Dedifferentiated amniotic fluid mesenchymal stem cell (primary cell): ENCODE data around the gene PTMA.
"Not testable (repeated sequence)": the region's sequence is repeated elsewhere in the genome, so short reads cannot be mapped to it uniquely, and the experiment has no call there.

Experiments
- DNase-seq: peaks from one replicate; pipeline ENCODE4 v3.0.0-alpha.2; 2016; ENCODE audit errors: extremely low spot score

The PTMA gene

GRCh38 chr2:231707927-231708772 is at the start of gene PTMA:
PTMA (plus strand) TSS chr2:231708525; CDS start chr2:231708707, 182 bp downstream.
- DNase-seq = peak; percentile 98

GRCh38 chr2:231660073-231660472 is 48.3 kb upstream of the PTMA start:
- not testable (repeated sequence) for DNase-seq

DNA sequence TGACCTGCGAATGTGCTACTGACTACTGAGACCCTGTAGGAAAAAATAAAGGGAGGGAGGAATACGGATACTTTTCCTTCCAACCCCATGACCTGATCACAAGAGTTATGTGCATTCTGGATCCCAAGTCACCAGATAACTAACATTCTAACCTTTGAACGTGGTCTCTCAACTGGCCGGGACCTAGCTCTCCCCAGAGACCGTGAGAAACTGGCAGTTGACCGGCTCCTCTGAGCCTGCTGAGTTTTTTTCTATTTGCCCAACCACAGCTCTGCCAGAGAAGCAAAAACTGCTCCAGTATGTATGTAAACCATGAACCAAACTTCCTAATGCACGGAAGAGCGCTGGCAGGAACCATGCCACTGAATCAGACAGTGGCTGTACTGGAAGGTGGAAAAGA is 47.5 kb upstream of the PTMA start:
- DNase-seq = no peak

GRCh38 chr2:231661422-231662027 is 46.8 kb upstream of the PTMA start:
- DNase-seq = no peak

- DNase-seq = peak; percentile 93
Measured at GRCh38 chr2:231662028-231662810, 46.1 kb upstream of the PTMA start.

DNA sequence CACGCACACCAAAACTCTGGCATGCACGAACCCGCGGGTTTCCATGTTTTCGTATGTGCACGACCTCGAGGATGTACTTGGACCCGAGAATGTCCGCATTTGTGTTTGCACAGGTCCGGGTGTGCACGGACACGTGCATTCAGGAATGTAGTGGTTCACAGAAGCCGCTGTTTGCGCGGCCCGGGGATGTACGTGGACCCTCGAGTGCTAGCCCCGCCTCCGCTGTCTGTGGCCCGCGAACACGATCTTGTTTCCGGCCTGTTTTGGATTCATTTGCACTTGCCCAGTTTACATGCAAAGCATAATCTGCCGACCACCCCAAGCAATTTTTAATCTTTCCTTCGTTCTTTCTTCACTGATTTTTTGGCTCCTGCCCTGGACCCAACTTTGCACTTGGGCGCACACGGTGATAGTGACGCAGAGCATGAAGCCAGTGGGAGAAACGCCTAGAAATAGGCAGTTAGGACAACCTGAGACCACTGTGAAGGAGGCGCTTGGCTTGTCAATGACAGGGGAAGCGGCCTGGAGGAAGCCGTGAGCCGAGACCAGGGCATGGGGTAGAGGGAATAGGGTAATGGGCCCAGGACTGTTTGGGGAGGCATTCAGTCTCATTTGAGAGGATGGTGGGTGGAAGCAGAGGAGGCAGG is 45.4 kb upstream of the PTMA start:
- DNase-seq = no peak

DNA sequence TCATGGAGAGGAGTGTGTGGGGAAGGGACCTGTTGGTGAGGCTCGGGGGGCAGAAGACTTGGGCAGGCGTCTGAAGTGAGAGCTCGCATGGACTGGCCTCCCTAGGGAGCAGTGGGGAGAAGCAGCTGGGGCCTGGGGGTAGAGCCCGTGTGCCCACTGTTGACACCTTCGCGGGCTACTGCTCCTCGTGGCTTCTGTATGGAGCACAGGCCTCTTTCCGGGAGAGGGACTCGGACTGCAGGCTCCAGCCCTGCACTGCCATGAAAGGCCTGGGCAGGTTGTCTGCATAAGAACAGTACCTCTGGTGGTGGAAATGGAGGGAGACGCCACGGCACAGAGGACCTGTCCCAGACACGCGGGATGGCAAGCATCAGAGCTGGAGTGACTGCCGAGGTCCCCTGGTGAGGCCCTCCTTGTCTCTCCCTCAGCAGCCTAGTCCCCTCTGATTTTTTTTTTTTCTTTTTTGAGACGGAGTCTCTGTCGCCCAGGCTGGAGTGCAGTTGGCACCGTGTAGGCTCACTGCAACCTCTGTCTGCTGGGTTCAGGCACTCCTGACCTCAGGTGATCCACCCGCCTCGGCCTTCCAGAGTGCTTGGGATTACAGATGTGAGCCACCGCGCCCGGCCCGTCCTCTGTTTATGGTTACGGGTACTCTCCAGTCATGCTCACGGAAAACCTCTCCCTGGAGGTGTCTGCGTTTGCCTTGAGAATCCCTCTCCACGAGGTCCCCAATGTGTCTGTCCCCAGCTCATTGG is 44.7 kb upstream of the PTMA start:
- no peak for DNase-seq

GRCh38 chr2:231664727-231665126 is 43.6 kb upstream of the PTMA start:
- DNase-seq = no peak

DNA sequence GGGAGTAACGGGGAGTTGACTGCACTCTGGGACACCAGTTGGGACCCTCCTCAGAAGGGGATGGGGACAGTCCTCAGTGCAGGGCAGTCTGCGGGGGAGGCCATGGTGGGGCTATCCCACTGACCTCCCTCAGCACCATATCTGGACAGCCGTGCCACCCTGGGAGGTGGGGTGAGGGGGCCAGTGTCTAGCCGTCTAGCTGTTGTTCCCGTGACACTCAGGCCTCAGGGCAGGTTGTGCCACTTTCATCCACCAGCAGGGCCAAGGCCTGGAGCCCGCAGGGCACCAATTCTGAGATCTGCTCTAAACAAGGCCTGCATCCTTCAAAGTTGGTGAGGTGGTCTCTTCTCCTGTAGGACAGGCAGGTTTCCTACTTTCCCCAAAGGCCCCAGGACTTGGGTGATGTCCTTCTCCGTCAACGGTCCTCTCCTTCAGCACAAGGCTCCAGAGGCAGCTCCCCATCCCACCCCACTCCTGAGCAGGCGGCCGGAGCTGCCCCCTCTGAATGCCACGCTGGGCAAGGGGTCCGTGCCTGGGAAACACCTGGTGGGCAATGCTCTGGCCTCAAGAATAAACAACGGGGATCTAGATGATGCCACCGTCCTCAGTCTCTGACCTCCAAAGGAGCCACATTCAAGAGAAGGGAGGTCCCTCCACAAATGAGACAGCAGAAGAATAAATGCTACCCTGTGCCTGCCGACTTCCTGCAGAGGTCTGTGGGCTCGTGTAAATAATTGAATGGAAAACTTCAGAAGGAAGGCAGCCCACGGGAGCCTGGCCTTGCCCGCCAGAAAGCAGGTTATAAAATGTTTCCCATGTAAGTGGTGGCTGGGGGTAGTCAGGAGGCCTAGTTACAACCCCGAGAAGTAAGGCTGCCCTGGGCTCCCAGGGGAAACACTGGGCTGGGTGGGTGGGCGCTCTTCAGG is 42.8 kb upstream of the PTMA start:
- no peak for DNase-seq

DNA sequence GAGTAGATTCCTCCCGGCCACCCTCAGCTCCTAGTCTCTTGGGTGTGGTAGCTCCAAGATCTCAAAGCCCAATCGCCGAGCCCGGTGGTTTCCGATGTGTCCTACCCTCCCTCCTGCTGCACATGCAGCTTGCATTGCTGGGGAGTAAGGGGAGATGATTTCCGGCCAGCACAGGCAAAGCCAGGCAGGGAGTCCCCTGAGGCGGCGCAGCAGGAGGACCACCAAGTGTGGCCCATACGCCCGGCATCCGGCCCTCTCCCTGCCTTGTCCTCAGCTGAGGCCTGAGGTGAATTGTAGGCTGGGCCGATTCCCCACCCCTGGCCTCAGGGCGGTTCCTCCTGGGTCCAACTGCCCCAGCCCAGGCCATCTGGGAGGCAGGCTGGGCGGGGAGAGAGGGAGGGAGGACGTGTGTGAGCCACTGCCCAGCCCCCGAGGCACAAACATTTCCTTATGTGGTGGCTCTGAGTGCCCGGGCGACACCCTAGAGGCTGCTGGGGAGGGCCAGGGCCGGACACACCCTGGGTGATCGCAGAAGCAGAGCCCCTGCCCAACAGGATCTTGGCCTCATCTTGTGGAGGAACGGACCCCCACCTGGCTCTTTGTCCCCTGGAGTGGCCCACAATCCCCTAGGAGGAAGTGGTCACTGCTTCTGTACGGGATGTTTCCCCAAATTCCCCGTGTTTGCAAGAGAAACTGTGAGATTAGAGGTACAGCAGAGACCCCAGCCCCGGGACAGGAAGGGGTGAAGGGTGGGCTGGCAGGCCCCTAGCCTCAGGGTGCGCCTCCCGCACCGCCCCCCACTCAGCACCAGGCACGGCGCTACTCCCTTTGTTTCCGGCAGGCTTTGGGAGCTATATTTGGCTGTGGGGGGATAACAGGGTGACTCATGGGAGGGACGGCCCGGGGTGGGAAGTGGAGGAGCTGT is 41.9 kb upstream of the PTMA start:
- DNase-seq = peak; percentile 80

- DNase-seq = no peak
Measured at GRCh38 chr2:231667096-231667427, 41.3 kb upstream of the PTMA start.

DNA sequence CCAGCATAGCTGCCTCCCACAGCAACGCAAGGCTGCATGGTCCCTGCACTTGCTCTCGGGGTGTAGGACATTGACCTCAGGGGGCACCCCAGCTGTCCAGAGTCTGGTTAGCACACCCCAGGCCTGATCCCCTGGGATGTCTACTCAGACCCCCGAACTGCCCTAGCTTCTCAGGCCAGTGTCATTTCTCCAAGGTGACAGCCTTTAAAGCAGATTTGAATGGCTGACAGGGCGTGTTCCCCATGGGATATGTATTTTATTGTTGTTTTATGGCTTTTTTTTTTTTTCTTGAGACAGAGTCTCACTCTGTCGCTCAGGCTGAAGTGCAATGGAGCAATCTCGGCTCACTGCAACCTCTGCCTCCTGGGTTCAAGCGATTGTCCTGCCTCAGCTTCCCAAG is 40.8 kb upstream of the PTMA start:
- no peak for DNase-seq

- DNase-seq = no peak
Measured at GRCh38 chr2:231668981-231669380, 39.3 kb upstream of the PTMA start.

- no peak for DNase-seq
Measured at GRCh38 chr2:231671270-231672050, 36.9 kb upstream of the PTMA start.

DNA sequence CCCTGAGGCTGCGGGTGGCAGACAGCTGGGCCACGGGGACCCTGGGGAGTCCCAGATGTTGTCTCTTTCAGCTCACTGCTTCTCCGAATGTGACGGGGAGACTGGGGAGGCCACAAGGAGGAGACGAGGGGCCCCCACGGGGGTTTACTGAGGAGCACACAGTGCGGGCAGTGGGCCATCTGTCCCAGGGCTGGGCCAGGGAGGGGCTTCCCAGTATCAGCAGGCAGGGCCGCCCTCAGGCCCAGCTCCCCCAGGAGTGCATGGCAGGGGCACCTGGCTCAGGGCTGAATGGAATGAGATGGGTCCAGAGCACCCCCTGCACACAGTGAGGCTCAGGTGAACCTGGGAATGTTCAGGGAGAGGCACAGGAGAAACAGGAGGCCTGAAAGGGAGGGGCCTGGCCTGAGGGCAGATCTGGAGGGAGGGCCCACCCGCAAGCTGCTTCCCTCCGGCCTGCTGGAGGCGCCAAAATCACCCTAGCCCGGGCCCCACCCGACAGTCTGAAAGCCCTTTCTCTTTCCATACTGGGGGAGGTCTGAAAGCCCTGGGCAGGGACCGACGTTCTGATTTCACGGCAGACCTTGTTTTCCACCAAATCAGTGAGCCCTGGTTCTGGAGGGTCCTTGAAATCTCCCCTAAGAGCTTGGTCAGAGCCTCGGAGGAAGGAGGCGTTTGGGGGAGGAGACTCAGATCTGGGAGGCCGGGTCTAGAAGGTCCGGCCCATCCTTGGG is 35.5 kb upstream of the PTMA start:
- no peak for DNase-seq

DNA sequence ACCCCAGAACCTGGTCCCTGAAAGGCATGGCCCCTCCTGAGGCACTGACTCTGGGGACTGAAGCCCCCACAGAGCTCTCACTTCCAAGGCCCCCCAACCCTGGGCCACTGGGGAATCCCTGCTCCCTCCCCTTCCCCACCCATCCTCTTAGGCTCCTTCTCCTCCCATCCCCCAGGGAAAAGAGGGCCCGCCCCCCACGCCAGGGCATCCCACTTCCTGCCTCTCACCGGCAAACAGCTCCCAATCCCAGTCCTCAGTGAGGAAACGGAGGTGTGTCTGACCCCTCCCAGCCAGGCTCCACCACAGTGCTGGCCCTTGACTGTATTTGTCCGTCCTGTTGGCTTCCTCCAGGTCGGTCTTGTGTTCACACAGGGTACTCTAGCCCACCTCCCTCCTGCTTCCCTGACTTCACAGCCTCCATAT is 35.0 kb upstream of the PTMA start:
- DNase-seq = no peak

GRCh38 chr2:231674587-231675338 is 33.6 kb upstream of the PTMA start:
- DNase-seq = no peak
